Measurements from ENCODE around the gene SUPT3H.

SUPT3H gene

DNA sequence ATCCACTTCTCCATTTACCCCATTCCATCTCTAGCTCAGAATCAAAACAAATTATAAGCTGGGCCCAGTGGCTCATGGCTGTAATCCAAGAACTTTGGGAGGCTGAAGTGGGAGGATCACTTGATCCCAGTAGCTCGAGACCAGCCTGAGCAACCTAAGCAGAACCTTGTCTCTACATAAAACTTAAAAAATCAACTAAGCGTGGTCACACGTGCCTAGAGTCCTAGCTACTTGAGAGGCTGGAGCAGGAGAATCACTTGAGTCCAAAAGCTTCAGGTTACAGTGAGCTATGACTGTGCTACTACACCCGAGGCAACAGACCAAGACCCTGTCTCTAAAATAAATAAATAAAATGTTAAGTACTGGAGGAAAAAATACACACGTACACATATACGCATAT, 124.3 kb downstream of the SUPT3H start:
- H3K4me3 ChIP-seq (ENCODE audit: low read depth, low read length): no peak overlapping the region
- no peak for DNase-seq (ENCODE audit: low read depth)
- TF ChIP-seq, protein P1, sequence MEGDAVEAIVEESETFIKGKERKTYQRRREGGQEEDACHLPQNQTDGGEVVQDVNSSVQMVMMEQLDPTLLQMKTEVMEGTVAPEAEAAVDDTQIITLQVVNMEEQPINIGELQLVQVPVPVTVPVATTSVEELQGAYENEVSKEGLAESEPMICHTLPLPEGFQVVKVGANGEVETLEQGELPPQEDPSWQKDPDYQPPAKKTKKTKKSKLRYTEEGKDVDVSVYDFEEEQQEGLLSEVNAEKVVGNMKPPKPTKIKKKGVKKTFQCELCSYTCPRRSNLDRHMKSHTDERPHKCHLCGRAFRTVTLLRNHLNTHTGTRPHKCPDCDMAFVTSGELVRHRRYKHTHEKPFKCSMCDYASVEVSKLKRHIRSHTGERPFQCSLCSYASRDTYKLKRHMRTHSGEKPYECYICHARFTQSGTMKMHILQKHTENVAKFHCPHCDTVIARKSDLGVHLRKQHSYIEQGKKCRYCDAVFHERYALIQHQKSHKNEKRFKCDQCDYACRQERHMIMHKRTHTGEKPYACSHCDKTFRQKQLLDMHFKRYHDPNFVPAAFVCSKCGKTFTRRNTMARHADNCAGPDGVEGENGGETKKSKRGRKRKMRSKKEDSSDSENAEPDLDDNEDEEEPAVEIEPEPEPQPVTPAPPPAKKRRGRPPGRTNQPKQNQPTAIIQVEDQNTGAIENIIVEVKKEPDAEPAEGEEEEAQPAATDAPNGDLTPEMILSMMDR (IDR thresholded peaks at IDR 0.05; ENCODE audit: insufficient read depth, low read depth, low read length, missing control alignments): no peak

DNA sequence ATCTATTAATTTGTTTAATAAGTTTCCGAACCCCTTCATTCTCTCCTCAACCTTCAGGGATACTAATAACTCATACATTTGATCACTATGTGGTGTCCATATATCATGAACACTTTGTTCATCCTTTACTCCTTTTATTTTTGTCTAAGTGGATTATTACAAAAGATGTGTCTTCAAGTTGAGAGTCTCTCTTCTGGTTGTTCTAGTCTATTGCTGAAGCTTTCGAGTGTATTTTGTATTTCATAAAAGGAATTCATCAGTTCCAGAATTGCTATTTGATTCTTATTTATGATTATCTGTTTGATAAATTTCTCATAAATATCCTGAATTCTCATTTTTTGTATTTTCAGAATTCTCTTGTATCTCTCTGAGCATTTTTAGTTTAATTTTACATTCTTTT, 146.1 kb downstream of the SUPT3H start:
- DNase-seq (ENCODE audit: low read depth): no peak
- no peak overlapping the region for H3K4me3 ChIP-seq (ENCODE audit: low read depth, low read length)
- TF ChIP-seq, protein P1 (IDR thresholded peaks at IDR 0.05; ENCODE audit: insufficient read depth, low read depth, low read length, missing control alignments): no peak

DNA sequence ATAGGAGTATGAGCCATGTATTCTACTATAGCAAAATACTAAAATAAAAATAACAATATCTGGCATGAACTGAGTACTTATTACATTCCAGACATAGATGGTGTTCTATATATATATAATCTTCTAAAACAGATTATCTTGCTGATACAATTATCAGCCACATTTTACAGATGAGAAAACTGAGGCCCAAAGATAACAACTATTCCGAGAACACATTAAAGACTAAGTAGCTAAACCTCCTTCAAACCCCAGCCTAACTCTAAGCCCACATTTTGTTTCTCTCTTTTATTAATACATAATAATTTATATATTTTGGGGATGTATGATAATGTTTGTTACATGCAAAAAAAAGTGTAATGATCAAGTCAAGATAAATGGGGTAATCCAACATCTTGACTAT, 148.3 kb downstream of the SUPT3H start:
- no peak overlapping the region for H3K4me3 ChIP-seq (ENCODE audit: low read depth, low read length)
- TF ChIP-seq, protein P1 (IDR thresholded peaks at IDR 0.05; ENCODE audit: insufficient read depth, low read depth, low read length, missing control alignments): no peak
- no peak for DNase-seq (ENCODE audit: low read depth)

DNA sequence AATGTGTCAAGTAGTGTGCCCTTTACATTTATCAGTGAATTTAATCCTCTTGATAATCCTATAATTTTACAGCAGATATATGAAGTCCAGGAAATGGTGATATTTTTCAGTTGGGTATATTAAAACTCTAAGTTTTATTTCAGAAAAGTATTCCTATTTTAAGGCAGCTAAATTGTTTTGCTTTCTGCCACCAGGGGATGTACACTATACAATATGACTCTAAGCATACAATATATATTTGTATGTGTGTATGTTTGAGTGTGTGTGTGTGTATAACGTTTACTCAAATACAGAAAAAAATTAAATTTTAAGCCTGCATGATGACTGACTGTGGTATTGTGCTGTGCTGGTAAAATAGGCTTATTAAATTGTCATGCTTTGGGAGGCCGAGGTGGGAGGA, 151.7 kb downstream of the SUPT3H start:
- H3K4me3 ChIP-seq (ENCODE audit: low read depth, low read length): no peak overlapping the region
- DNase-seq (ENCODE audit: low read depth): no peak
- TF ChIP-seq, protein P1 (IDR thresholded peaks at IDR 0.05; ENCODE audit: insufficient read depth, low read depth, low read length, missing control alignments): no peak

DNA sequence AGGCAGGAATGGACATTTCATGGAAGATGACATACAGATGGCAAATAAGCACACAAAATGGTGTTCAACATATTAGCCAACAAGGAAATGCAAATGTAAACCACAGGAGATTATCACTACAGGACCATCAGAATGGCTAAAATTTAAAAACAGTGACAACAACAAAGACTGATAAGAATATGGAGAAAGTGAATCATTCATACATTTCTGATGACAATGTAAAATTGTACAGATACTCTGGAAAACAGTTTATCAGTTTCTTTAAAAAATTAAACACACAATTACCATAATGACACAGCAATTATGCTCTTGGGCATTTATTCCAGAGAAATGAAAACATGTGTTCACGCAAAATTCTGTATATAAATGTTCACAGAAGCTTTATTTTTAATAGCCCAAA, 155.4 kb downstream of the SUPT3H start:
- DNase-seq (ENCODE audit: low read depth): no peak
- H3K4me3 ChIP-seq (ENCODE audit: low read depth, low read length): no peak overlapping the region
- TF ChIP-seq, protein P1 (IDR thresholded peaks at IDR 0.05; ENCODE audit: insufficient read depth, low read depth, low read length, missing control alignments): no peak

DNA sequence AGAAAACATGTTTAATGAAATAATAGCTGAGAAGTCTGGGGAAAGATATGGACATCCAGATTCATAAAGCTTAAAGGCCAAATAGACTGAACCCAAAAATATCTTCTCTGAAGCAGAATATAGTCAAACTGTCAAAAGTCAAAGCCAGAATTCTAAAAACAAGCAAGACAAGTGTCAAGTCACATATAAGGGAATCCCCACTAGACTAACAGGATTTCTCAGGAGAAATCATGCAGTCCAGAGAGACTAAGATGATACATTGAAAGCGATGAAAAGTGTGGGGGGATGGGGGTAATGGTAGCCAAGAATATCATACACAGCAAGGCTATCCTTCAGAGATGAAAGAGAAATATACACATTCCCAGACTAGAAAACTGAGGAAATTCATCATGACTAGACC, 162.0 kb downstream of the SUPT3H start:
- no peak overlapping the region for H3K4me3 ChIP-seq (ENCODE audit: low read depth, low read length)
- TF ChIP-seq, protein P1 (IDR thresholded peaks at IDR 0.05; ENCODE audit: insufficient read depth, low read depth, low read length, missing control alignments): no peak
- DNase-seq (ENCODE audit: low read depth): no peak

DNA sequence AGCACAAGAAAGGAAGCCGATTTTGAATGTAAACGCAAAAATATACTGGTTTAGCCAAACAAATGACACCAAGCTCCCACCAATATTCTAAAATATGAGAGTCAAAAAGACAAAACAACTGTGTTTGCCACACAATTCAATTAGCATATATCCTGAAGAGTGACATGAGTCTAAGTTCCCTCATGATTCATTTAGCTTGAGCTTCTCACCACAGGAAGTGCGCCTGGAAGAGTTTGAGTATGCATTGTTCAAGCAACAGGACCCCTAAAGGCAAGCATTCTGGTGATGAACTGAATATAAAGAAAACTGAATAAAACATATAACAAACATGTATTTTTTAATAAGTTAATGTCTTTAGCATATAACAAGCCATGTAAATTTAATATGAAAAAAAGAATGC, 164.8 kb downstream of the SUPT3H start:
- H3K4me3 ChIP-seq (ENCODE audit: low read depth, low read length): no peak overlapping the region
- peak; percentile 45 for DNase-seq (ENCODE audit: low read depth)
- TF ChIP-seq, protein P1 (IDR thresholded peaks at IDR 0.05; ENCODE audit: insufficient read depth, low read depth, low read length, missing control alignments): no peak
